NCI-H146 treated with DMSO at 0.1 percent for 48 hours (cell line): ENCODE data around the gene DYNLT1.
"Not testable (repeated sequence)": the region's sequence is repeated elsewhere in the genome, so short reads cannot be mapped to it uniquely, and the experiment has no call there.

Source experiments
- DNase-seq: peaks from one replicate; lab custom pipeline; 2025; ENCODE audit not compliant: unreplicated experiment; lab: John Stamatoyannopoulos, UW

DYNLT1 gene

DNA sequence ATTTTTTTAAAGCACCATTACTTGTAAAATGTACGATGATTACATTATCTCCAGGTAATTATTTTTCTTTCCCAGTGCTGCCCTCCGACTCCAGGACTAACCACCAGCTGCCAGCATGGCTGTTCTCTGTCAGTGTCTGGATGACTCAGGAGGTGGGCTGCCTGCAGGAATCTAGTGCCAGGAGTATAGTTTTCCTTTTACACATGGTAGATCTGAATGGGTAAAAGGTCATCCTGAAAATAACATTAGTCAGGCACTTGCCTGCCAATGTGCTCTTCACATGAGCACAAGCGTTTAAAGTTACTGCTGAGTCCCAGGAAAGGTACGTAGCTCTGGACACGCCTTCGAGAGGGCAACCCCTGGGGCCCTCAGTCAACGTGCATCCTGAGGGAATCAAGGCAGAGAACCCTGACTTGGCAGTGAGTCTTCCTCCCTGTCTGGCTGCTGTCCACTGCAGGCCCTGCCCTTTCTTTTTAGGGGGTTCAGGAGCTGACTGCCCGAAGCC is 2.4 kb downstream of the DYNLT1 start:
- DNase-seq: no peak

GRCh38 chr6:158640519-158640918 is 4.0 kb downstream of the DYNLT1 start:
- no peak for DNase-seq

GRCh38 chr6:158639056-158639455 is 5.5 kb downstream of the DYNLT1 start:
- no peak for DNase-seq

DNA sequence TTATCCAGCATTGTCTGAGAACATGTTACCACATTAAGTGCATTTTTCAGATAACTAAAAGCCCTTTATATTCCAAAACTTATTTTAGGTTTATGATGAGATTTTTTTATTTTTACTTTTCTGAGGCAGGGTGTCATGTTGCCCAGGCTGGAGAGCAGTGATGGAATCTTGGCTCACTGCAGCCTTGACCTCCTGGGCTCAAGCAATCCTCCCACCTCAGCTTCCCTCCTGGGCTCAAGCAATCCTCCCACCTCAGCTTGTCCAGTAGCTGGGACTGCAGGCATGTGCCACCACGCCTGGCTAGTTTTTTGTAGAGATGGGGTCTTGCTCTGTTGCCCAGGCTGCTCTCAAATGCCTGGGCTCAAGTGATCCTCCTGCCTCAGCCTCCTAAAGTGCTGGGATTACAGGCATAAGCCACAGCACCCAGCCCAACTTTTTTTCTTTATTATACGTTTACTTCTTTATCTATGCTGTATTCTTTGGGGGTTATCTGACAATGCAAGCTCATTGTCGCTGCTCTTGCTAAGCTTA is 6.2 kb downstream of the DYNLT1 start:
- no peak for DNase-seq

DNA sequence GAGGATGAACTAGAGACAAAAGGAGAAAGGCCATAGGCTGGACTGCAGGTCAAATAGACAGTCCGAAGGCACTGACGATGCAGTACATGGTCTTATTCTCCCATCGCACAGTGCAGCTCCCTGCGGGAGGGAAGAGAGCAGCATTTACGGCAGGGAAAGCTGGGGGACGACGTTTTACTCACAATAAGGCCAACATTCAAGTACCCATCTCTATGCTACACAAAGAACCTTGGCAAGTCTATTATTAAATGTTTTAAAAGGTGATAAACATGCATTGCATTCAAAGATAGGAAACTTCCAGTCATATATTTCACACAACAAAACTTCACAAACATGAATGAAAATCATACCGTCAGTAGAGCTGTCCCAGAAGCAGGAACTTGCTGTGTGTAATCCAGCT is 7.8 kb downstream of the DYNLT1 start:
- DNase-seq: no peak

GRCh38 chr6:158635427-158636073 is 9.0 kb downstream of the DYNLT1 start:
- no peak for DNase-seq

GRCh38 chr6:158634695-158635426 is 9.7 kb downstream of the DYNLT1 start:
- no peak for DNase-seq

DNA sequence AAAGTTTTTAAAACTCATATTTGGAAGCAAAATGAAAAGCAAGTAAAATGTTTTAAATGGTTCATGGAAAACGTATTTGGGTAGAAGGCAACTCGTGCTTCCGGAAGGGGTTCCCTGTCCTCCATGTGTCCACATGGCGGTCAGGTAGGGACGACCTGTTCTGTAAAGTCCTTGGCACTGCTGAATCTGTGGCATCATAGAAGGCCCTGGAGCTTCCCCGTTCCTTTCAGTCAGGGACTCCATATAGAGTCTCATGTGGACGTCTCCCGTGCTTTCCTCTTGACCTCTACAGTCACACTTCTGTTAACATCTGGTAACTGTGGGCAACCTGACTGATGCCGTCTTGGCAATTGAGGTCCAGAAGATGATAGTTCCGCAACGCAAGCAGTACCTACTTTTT is 11.4 kb downstream of the DYNLT1 start:
- DNase-seq: no peak

GRCh38 chr6:158632538-158633119 is 11.9 kb downstream of the DYNLT1 start:
- DNase-seq: not testable (repeated sequence)

- DNase-seq: no peak
Observed at GRCh38 chr6:158631678-158632537, 12.6 kb downstream of the DYNLT1 start.

- DNase-seq: no peak
Observed at GRCh38 chr6:158630938-158631616, 13.5 kb downstream of the DYNLT1 start.

- DNase-seq: no peak
Observed at GRCh38 chr6:158629367-158630221, 14.9 kb downstream of the DYNLT1 start.

DNA sequence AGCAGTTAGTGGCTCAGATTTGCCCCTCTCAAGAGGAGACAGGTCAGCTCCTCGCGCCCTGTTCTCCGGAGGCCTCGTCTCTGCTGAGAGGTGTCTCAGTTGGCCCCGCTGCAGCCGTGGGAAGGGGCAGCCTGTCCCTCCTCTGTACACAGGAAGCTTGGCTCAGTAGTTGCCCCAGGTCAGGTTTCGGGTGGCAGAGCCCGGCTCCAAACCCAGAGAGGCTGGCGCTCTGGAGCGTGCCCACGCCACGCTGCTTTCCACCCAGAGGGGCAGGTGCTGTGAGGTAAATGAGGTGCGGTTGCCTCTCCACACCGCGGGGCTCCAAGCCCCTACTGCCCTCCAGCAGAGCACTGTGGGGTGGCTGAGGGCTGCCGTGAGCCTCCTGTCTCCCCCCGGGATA is 16.0 kb downstream of the DYNLT1 start:
- no peak for DNase-seq

DNA sequence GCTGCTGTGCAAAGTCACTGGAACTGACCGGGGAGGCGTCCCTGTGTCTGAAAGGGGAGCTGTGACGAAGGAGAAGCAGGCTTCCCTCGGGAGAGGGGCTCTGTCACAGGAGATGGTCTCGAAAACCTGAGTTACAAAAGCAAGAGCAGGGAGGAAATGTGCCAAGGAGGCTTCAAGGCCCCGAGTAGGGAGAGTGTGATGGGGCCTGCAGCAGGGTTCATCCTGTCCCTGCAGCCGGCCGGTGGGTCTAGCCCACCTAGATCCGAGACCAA is 16.7 kb downstream of the DYNLT1 start:
- no peak for DNase-seq

DNA sequence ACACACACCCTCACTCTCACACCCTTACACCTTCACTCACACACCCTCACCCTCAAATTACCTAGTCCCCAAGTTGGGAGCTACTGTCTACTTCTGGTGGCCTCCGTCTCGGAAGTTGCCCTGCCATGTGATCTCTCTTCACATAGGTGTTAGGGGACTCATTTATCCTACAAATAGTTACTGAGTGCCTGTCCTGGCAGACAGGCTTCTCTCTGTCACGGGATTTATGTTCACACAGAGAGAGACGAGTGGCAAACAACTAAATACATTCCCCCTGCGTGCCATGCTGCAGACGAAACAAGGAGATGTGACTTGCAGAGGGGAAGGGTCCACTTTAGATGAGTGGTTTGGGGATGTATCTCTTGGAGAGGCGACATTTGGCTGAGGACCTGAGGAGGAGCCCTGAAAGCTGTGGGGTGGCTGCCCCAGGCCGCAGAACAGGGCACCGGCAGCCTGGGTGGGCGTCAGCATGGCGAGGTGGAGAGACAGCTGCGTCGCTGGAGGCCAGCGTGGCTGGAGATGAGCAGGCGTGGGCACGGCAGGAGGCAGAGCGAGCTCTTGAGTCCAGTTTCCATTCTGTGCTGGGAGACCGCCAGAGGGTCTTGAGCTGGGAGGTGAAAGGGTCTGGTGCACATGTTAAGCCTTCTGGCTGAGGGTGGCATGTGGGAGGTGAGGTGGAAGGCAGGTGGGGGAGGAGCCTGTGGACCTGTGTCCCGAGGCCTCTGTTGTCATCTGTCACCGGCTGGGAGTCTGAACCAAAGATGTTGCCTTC is 17.2 kb downstream of the DYNLT1 start:
- no peak for DNase-seq

DNA sequence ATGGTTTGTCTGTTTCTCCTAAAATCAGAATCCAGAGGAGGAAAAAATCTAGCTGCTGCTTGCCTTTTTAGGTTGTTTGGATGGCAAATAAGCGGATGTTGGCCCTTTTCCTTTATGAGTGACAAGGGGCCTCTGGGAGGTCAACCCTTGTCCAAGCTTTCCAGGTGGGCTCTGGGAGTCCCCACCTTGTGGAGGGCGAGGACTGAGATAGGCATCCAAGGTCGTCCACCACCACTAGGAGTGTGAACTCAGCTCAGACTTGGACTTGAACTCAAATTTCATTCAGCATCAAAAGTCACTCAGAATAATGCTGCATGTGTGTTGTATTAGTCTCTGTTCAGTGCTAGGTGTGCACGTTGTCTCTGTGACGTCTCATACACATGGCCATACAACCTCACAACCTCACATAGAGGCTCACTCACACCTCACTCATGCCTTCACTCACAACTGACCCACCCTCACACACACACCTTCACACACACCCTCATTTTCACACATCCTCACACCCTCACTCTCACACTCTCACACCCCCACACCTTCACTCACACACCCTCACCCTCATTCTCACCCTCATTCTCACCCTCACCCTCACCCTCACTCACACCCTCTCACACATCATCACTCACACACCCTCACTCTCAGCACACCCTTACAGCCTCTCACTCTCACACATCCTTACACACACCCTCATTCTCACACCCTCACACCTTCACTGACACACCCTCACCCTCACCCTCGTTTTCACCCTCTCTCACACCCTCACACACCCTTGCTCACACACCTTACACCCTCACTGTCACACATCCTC is 18.0 kb downstream of the DYNLT1 start:
- DNase-seq: no peak

DNA sequence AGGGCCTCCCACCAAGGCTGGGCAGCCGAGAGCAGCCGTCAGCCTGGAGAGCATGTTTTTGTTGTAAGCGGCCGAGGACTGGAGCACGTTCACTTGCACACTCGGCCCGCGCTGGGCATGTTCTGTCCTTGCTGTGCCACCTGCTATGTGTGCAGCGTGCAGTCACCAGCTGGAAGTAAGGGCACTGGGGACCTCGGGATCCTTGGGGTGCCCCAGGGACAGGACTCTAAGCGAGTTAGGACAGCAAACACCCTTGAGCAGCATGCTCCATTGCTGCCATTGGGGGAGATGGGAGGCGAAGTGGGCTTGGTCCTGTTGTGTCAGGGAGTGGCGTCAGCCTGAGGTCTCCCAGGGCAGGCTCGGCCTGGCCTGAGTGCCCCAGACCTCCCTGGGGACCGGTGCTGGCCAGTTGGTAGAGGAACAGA is 18.6 kb downstream of the DYNLT1 start:
- no peak for DNase-seq
